BLaER1 treated with 17β-estradiol and CSF1 and Interleukin-3, amounts not matched to agents 10 nM and 100 nM (cell line): ENCODE data around the gene CXorf51A.
"Not testable (repeated sequence)": the region's sequence is repeated elsewhere in the genome, so short reads cannot be mapped to it uniquely, and the experiment has no call there.

Source experiments
- H3K27ac ChIP-seq, 11 experiments: shearing (Covaris generic); formaldehyde crosslinking; 2 replicates each; pipeline ENCODE4 v1.8.1; 2022
- H3K27me3 ChIP-seq, 11 experiments: shearing (Covaris generic); formaldehyde crosslinking; 2 replicates each; pipeline ENCODE4 v1.8.1; 2022
- H3K36me3 ChIP-seq, 11 experiments: shearing (Covaris generic); formaldehyde crosslinking; 2 replicates each; pipeline ENCODE4 v1.8.1; 2022
- H3K4me1 ChIP-seq, 10 experiments: shearing (Covaris generic); formaldehyde crosslinking; 2 replicates each; pipeline ENCODE4 v1.8.1; 2022
- H3K4me2 ChIP-seq, 11 experiments: shearing (Covaris generic); formaldehyde crosslinking; 2 replicates each; pipeline ENCODE4 v1.8.1; 2022
- H3K4me3 ChIP-seq, 10 experiments: shearing (Covaris generic); formaldehyde crosslinking; 2 replicates each; pipeline ENCODE4 v1.8.1; 2022
- H3K9ac ChIP-seq, 11 experiments: shearing (Covaris generic); formaldehyde crosslinking; 2 replicates each; pipeline ENCODE4 v1.8.1; 2022
- H3K9me3 ChIP-seq, 11 experiments: shearing (Covaris generic); formaldehyde crosslinking; replicated peaks in 1 of 11; 2 replicates each; pipeline ENCODE4 v1.8.1; 2022
- H4K20me1 ChIP-seq, 11 experiments: shearing (Covaris generic); formaldehyde crosslinking; 2 replicates each; pipeline ENCODE4 v1.8.1; 2022
- Cebpa-rat ChIP-seq, 11 experiments: shearing (Covaris generic); IDR thresholded peaks; 2 replicates each; pipeline ENCODE4 v1.8.1; 2022

Gene CXorf51A

DNA sequence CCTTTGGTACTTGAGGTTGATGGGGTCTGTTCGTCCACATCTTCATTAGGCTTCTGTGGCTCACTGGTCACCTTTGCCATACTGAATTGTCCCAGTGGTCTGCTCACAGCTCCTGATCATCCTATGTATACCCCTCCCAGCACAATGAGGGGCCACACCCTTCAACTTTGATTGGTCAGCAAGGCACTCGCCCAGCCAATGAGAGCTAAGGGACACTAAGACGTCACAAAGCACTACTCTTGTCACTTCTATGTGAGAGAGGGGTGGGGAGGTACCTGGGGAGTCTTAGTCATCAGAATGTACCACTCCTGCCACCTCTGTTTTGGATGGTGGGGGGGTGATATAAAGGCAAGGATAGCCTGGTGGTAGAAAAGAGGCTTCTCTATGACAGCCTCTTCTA lies at the start of gene CXorf51A:
CXorf51A (minus strand) TSS at position 101 of the 400 bp plus-strand sequence; CDS start at position 80, 21 bp downstream.
- not testable (repeated sequence) for H3K27ac ChIP-seq, H3K27me3 ChIP-seq, H3K9me3 ChIP-seq, H3K9ac ChIP-seq, H3K4me1 ChIP-seq, H3K4me3 ChIP-seq, H4K20me1 ChIP-seq, H3K36me3 ChIP-seq, H3K4me2 ChIP-seq

DNA sequence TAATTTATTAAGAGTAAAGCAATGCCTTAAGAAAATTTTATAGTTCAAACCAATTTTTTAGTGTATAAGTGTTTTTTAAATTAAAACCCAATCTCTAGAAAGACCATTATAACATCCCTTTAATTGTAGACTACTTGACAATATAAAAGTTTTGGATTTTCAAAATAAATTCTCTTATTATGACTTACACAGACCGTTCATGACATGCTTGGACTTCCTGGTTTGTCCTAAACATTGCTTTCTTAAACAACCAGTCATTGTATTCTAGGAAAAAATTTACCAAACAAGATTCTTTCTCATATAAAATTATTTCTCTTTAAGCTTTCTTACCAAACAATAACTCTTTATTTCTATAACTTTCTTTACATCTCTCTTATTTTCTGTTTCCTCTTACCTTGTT lies 49.0 kb upstream of the CXorf51A start:
- Histone ChIP-seq H3K9ac (no peak overlapping the region), H3K27ac (no peak overlapping the region), H3K4me2 (no peak overlapping the region), H3K36me3 (no peaks in the 10 kb centered on the region), H3K27me3 (peaks cover 12 to 44% (median 33%) of the 10 kb centered on the region in 11 experiments; a peak in 20 of 22 replicates), H3K4me1 (no peaks in the 10 kb centered on the region), H3K4me3 (no peak overlapping the region), H3K9me3 (peaks cover 65 to 78% (median 71%) of the 10 kb centered on the region in 11 experiments), H4K20me1 (no peaks in the 10 kb centered on the region)
- TF ChIP-seq Cebpa-rat (IDR thresholded peaks at IDR 0.05): no peak

DNA sequence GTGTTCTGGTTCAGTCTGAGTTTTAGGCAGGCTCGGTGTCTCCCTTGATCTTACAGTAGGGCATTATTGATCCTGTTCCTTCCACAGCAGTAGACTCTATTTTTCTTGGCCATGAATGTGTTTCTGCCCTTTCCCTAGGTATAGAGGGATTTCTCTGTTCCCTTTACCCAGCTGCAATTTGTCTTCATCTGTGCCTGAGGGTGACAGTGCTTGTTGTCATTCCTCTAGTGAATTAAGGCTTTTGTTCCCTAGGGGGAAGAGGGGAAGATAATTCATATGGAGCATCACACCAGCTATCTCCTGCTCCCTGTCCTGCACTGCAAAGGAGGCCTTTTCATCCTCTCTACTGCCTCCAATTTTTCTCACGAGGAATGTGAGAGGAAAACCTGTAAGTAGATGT lies 39.7 kb upstream of the CXorf51A start:
- Histone ChIP-seq H3K36me3 (no peaks in the 10 kb centered on the region), H3K27me3 (peaks cover 34 to 87% (median 78%) of the 10 kb centered on the region in 11 experiments), H3K4me2 (no peak overlapping the region), H3K9ac (no peak overlapping the region), H3K27ac (no peak overlapping the region), H3K9me3 (peaks cover under 1 to 11% (median 1%) of the 10 kb centered on the region in 11 experiments; a peak in 17 of 22 replicates), H3K4me1 (no peaks in the 10 kb centered on the region), H4K20me1 (no peaks in the 10 kb centered on the region), H3K4me3 (no peak overlapping the region)
- TF ChIP-seq Cebpa-rat (IDR thresholded peaks at IDR 0.05): no peak

DNA sequence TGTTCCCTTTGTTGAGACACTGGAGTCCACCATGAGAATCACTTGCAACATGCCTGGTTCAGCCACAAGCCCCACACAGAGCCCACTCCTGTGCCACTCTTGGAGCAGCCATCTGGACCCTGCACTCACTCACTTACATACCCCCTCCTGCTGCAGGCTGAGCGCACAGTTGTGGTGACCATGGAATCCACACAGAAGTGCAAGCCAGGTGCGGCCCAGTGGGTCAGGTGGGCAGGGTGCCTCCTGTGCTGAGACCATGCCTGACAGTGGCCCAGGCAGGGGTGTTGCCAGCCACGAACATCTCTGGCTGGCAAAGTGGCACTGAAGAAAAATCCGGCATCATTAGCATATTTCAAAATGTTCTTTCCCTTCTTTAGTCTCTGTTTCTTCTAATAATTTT lies 17.4 kb upstream of the CXorf51A start:
- H3K27ac ChIP-seq: no peak overlapping the region
- H3K4me3 ChIP-seq: no peak overlapping the region
- H3K9ac ChIP-seq: no peak overlapping the region
- H3K9me3 ChIP-seq: peaks cover 12 to 16% (median 12%) of the 10 kb centered on the region in 11 experiments; a peak in 21 of 22 replicates
- no peaks in the 10 kb centered on the region for H3K4me1 ChIP-seq
- no peak for TF ChIP-seq Cebpa-rat (IDR thresholded peaks at IDR 0.05)
- no peaks in the 10 kb centered on the region for H3K36me3 ChIP-seq
- H3K4me2 ChIP-seq: no peak overlapping the region
- peaks cover 12 to 62% (median 41%) of the 10 kb centered on the region in 11 experiments for H3K27me3 ChIP-seq
- no peaks in the 10 kb centered on the region for H4K20me1 ChIP-seq

DNA sequence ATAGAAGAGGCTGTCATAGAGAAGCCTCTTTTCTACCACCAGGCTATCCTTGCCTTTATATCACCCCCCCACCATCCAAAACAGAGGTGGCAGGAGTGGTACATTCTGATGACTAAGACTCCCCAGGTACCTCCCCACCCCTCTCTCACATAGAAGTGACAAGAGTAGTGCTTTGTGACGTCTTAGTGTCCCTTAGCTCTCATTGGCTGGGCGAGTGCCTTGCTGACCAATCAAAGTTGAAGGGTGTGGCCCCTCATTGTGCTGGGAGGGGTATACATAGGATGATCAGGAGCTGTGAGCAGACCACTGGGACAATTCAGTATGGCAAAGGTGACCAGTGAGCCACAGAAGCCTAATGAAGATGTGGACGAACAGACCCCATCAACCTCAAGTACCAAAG lies 5.1 kb downstream of the CXorf51A start, which contains the start of gene CXorf51B:
CXorf51B (plus strand) TSS at position 301 of the 400 bp plus-strand sequence; CDS start at position 322, 21 bp downstream.
- H3K4me3 ChIP-seq, H3K9me3 ChIP-seq, H3K9ac ChIP-seq, H3K4me1 ChIP-seq, H3K27ac ChIP-seq, H3K4me2 ChIP-seq, H3K27me3 ChIP-seq, H3K36me3 ChIP-seq, H4K20me1 ChIP-seq: not testable (repeated sequence)
